Neural cell (in vitro differentiated cells): ENCODE data around the gene CEP170B. TPM values are rescaled to one million over a fixed set of nuclear protein-coding genes. Genes with fewer than 3 reads are reported as not detected.
"Not testable (repeated sequence)": the region's sequence is repeated elsewhere in the genome, so short reads cannot be mapped to it uniquely, and the experiment has no call there.

Experiments used
- H2AFZ ChIP-seq: fragments of 200-600, 300-800 bp; sonication (generic), shearing (Covaris generic); 2 replicates; pipeline ENCODE4 v1.6.0; 2014; ENCODE audit warnings: low read depth, mild to moderate bottlenecking, antibody characterized with exemption, low read length, moderate library complexity
- H3F3A ChIP-seq: fragments of 200-600 bp; shearing (Covaris generic); 2 replicates; pipeline ENCODE4 v1.6.1; 2016; ENCODE audit warnings: mild to moderate bottlenecking, moderate library complexity, mixed read lengths, antibody characterized with exemption, low read length; ENCODE audit not compliant: insufficient read depth, poor library complexity, severe bottlenecking
- H3K27ac ChIP-seq: fragments of 200-600, 300-800 bp; sonication (generic), shearing (Covaris generic); 2 replicates; pipeline ENCODE4 v1.5.1; 2014; ENCODE audit warnings: mild to moderate bottlenecking, low read length, moderate library complexity
- H3K27me3 ChIP-seq: fragments of 300-800, 200-600 bp; sonication (generic), shearing (Covaris generic); 2 replicates; pipeline ENCODE4 v1.6.0; 2014; ENCODE audit warnings: mild to moderate bottlenecking, low read depth, low read length, moderate library complexity; ENCODE audit not compliant: insufficient read depth
- H3K36me3 ChIP-seq: fragments of 300-800, 200-600 bp; sonication (generic), shearing (Covaris generic); 2 replicates; pipeline ENCODE4 v1.5.1; 2014; ENCODE audit warnings: mild to moderate bottlenecking, antibody characterized with exemption, low read length, moderate library complexity; ENCODE audit not compliant: insufficient read depth
- H3K4me2 ChIP-seq: fragments of 300-800, 200-600 bp; sonication (generic), shearing (Covaris generic); 2 replicates; pipeline ENCODE4 v1.6.0; 2014; ENCODE audit warnings: mild to moderate bottlenecking, low read length
- H3K4me3 ChIP-seq: fragments of 300-800, 200-600 bp; sonication (generic), shearing (Covaris generic); 2 replicates; pipeline ENCODE4 v1.5.1; 2014; ENCODE audit warnings: mild to moderate bottlenecking, low read length, moderate library complexity
- H3K79me2 ChIP-seq: fragments of 200-600 bp; shearing (Covaris generic); replicated peaks from 2 replicates; pipeline ENCODE4 v1.6.0; 2014; ENCODE audit warnings: mild to moderate bottlenecking, low read length, moderate library complexity; ENCODE audit not compliant: insufficient read depth
- H3K9ac ChIP-seq: fragments of 300-800, 200-600 bp; sonication (generic), shearing (Covaris generic); 2 replicates; pipeline ENCODE4 v1.6.1; 2016; ENCODE audit warnings: mild to moderate bottlenecking, low read length, mixed read lengths
- H3K9me2 ChIP-seq: fragments of 200-600 bp; shearing (Covaris generic); 2 replicates; pipeline ENCODE4 v1.6.1; 2016; ENCODE audit warnings: mild to moderate bottlenecking, low read length, mixed read lengths; ENCODE audit not compliant: insufficient read depth
- H3K9me3 ChIP-seq: fragments of 200-600, 300-800 bp; sonication (generic), shearing (Covaris generic); 2 replicates; pipeline ENCODE4 v1.6.1; 2016; ENCODE audit warnings: mild to moderate bottlenecking, mixed run types, low read length, moderate library complexity, mixed read lengths
- H4K20me1 ChIP-seq: fragments of 200-600 bp; shearing (Covaris generic); 2 replicates; pipeline ENCODE4 v1.6.1; 2016; ENCODE audit warnings: mild to moderate bottlenecking, mixed run types; ENCODE audit not compliant: insufficient read depth
- polyA plus RNA-seq: library from polyadenylated mRNA; depleted of rRNA; stranded (reverse); fragments of >200 nt; gene quantifications from 2 replicates; pipeline ENCODE4 v1.2.3, GENCODE V29; 2014

CEP170B gene
- polyA plus RNA-seq, 1 donor from 2014 or later = 11.6 TPM

DNA sequence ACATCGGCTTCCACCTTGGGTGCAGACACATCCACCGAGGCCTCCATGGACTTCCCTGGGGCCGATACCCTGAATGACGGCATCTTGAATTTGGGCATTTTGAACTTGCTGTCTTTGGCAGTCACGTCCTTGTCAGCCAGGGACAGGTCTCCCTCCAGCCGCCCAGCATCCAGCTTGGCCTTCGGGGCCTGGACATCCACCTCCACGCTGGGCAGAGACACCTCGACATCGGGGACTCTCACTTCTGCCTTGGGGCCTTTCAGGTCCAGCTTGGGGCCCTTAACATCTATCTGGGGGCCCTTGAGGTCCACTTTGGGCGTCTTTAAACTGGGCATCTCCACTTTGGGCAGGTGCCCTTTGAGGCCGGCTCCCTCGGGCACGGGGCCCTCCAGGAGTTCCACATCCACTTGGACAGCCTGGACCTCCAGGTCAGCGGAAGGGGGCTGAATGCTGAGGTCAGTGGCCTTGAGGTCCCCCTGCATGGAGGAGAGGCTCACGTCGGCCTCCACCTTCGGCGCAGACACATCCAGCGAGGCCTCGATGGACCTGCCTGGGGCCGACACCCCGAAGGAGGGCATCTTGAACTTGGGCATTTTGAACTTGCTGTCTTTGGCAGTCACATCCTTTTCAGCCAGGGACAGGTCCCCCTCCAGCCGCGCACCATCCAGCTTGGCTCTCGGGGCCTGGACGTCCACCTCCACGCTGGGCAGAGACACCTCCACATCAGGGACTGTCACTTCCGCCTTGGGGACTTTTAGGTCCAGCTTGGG is 79.6 kb downstream of the CEP170B start:
- not testable (repeated sequence) for H3K9me2 ChIP-seq, H3K4me3 ChIP-seq, H3K79me2 ChIP-seq, H3F3A ChIP-seq, H3K27me3 ChIP-seq, H3K9ac ChIP-seq, H2AFZ ChIP-seq, H3K27ac ChIP-seq, H3K4me2 ChIP-seq, H3K9me3 ChIP-seq, H3K36me3 ChIP-seq, H4K20me1 ChIP-seq

DNA sequence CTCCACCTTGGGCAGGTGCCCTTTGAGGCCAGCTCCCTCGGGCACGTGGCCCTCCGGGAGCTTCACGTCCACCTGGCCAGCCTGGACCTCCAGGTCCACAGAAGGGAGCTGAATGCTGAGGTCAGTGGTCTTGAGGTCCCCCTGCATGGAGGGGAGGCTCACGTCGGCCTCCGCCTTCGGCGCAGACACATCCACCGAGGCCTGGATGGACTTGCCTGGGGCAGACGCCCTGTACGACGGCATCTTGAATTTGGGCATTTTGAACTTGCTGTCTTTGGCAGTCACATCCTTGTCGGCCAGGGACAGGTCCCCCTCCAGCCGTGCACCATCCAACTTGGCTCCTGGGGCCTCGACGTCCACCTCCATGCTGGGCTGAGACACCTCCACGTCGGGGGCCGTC is 80.2 kb downstream of the CEP170B start:
- not testable (repeated sequence) for H3K9me3 ChIP-seq, H3K36me3 ChIP-seq

More for the DNA sequence above, 80.2 kb downstream of the CEP170B start:
- H3K27me3 ChIP-seq, H3K27ac ChIP-seq, H3F3A ChIP-seq, H3K9me2 ChIP-seq, H4K20me1 ChIP-seq, H3K4me3 ChIP-seq, H3K9ac ChIP-seq, H2AFZ ChIP-seq, H3K79me2 ChIP-seq, H3K4me2 ChIP-seq: not testable (repeated sequence)

Other genes with a start within 250 kb of the CEP170B start
- gene INF2, start 175.7 kb upstream of the CEP170B start, polyA plus RNA-seq = 0.02 and 0.08 TPM in 2 replicates
- gene ADSS1, start 141.0 kb upstream of the CEP170B start, polyA plus RNA-seq = 3.4 and 4.3 TPM in 2 replicates
- 171 and 180 TPM in 2 replicates for gene SIVA1, start 112.1 kb upstream of the CEP170B start, polyA plus RNA-seq
- gene AKT1, start 69.5 kb upstream of the CEP170B start, polyA plus RNA-seq = 159 and 164 TPM in 2 replicates
- gene ZBTB42, start 64.2 kb upstream of the CEP170B start, polyA plus RNA-seq = not detected in 2 replicates
- not detected in 2 replicates for gene PLD4, start 59.6 kb downstream of the CEP170B start, polyA plus RNA-seq
- gene AHNAK2, start 113.1 kb downstream of the CEP170B start, polyA plus RNA-seq = 0.82 and 1.4 TPM in 2 replicates
- gene CLBA1, start 120.5 kb downstream of the CEP170B start, polyA plus RNA-seq = 27.8 and 28.6 TPM in 2 replicates
- 5.4 and 9.1 TPM in 2 replicates for gene CDCA4, start 155.8 kb downstream of the CEP170B start, polyA plus RNA-seq
- not detected in 2 replicates for gene GPR132, start 200.2 kb downstream of the CEP170B start, polyA plus RNA-seq